Astrocyte (in vitro differentiated cells and primary cell): ENCODE results near the gene TEC. TPM values are rescaled to one million over a fixed set of nuclear protein-coding genes. Genes with fewer than 3 reads are reported as not detected.

ENCODE experiments used
- DNase-seq: peaks from one replicate; pipeline ENCODE4 v3.0.0-alpha.2; 2010; ENCODE audit warnings: low read depth
- FAIRE-seq: peaks from 2 replicates; lab custom pipeline; 2011; peaks lifted over from hg19 to GRCh38; lab: Jason Lieb, UNC
- H2AFZ ChIP-seq: 2 replicates; pipeline ENCODE4 v1.6.0; 2012; ENCODE audit warnings: low read depth, low read length, inconsistent platforms
- H3K27ac ChIP-seq: 2 replicates; pipeline ENCODE4 v1.5.1; 2011; ENCODE audit warnings: low read depth, low read length, inconsistent platforms
- H3K27me3 ChIP-seq: 2 replicates; pipeline ENCODE4 v1.6.0; 2011; ENCODE audit warnings: low read length, inconsistent platforms; ENCODE audit not compliant: insufficient read depth
- H3K36me3 ChIP-seq: 2 replicates; pipeline ENCODE4 v1.5.1; 2011; ENCODE audit warnings: low read length, inconsistent platforms; ENCODE audit not compliant: insufficient read depth
- H3K4me1 ChIP-seq: 2 replicates; pipeline ENCODE4 v1.5.1; 2011; ENCODE audit warnings: low read length, inconsistent platforms; ENCODE audit not compliant: insufficient read depth
- H3K4me2 ChIP-seq: 2 replicates; pipeline ENCODE4 v1.6.0; 2012; ENCODE audit warnings: low read length, inconsistent platforms
- H3K4me3 ChIP-seq: 2 replicates; pipeline ENCODE4 v1.5.1; 2011; ENCODE audit warnings: low read depth, mild to moderate bottlenecking, low read length, inconsistent platforms; ENCODE audit not compliant: insufficient read depth
- H3K79me2 ChIP-seq: 2 replicates; pipeline ENCODE4 v1.6.0; 2012; ENCODE audit warnings: mild to moderate bottlenecking, low read length, inconsistent platforms; ENCODE audit not compliant: insufficient read depth
- H3K9ac ChIP-seq: 2 replicates; pipeline ENCODE4 v1.6.0; 2012; ENCODE audit warnings: mild to moderate bottlenecking, low read length, inconsistent platforms
- H3K9me3 ChIP-seq: 2 replicates; pipeline ENCODE4 v1.5.1; 2012; ENCODE audit warnings: low read depth, mild to moderate bottlenecking, low read length, inconsistent platforms; ENCODE audit not compliant: insufficient read depth
- H4K20me1 ChIP-seq: 2 replicates; pipeline ENCODE4 v1.6.0; 2012; ENCODE audit warnings: low read length, inconsistent platforms; ENCODE audit not compliant: insufficient read depth
- H3K27ac Mint-ChIP-seq: one replicate; pipeline ENCODE4 v1.8.0; 2021; ENCODE audit warnings: mild to moderate bottlenecking, mixed read lengths; ENCODE audit not compliant: unreplicated experiment
- H3K27me3 Mint-ChIP-seq: one replicate; pipeline ENCODE4 v1.8.0; 2021; ENCODE audit warnings: low read depth, mixed read lengths; ENCODE audit not compliant: unreplicated experiment
- H3K36me3 Mint-ChIP-seq: one replicate; pipeline ENCODE4 v1.8.0; 2021; ENCODE audit warnings: low read depth, mixed read lengths; ENCODE audit not compliant: unreplicated experiment
- H3K4me1 Mint-ChIP-seq: one replicate; pipeline ENCODE4 v1.8.0; 2021; ENCODE audit warnings: low read depth, mixed read lengths; ENCODE audit not compliant: unreplicated experiment
- H3K4me3 Mint-ChIP-seq: one replicate; pipeline ENCODE4 v1.8.0; 2021; ENCODE audit warnings: mild to moderate bottlenecking, moderate library complexity, mixed read lengths; ENCODE audit not compliant: unreplicated experiment
- H3K9me3 Mint-ChIP-seq: one replicate; pipeline ENCODE4 v1.8.0; 2021; ENCODE audit warnings: mild to moderate bottlenecking, mixed read lengths; ENCODE audit not compliant: unreplicated experiment
- EZH2 ChIP-seq: IDR thresholded peaks from 2 replicates; pipeline ENCODE4 v1.6.1; 2012; ENCODE audit warnings: mild to moderate bottlenecking, low read length, inconsistent platforms; ENCODE audit not compliant: insufficient read depth
- total RNA-seq: library from RNA; stranded (reverse); gene quantifications from 2 replicates; pipeline ENCODE4 v1.2.1, GENCODE V29; 2021
- TF ChIP-seq, protein P1 (sequence below): IDR thresholded peaks from 2 replicates; pipeline ENCODE4 v1.5.1; 2011; ENCODE audit warnings: low read depth, mild to moderate bottlenecking, inconsistent platforms, low read length, moderate library complexity; ENCODE audit not compliant: insufficient read depth

The TEC gene
- total RNA-seq, 1 donor from 2014 or later, result 0.61 TPM

DNA sequence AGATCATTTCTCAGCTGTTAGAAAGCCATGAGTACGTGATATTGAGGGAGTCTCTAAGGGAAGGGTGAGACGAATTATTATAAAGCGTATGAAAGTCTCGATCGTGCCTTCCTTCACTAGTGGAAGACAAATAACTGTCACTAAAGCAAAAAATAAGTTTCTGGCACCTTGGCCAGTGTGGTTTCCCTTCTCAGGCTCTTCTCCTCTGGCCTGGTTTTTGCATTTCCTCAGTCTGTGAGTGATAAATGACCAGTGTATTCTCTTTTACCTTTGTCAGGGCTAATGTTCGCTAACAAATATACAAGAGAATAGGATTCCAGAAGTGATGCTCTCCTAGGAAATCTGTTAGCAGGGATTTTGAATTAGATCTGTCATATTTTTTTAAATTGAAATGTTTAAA, 155.2 kb downstream of the TEC start:
- H3K27me3 Mint-ChIP-seq, result peaks cover 5% of the 10 kb centered on the region
- peaks cover 5% of the 10 kb centered on the region for H3K4me1 Mint-ChIP-seq
- Histone ChIP-seq H3K4me2 (no peak overlapping the region), H3K4me3 (no peak overlapping the region), H2AFZ (no peak overlapping the region), H4K20me1 (no peaks in the 10 kb centered on the region), H3K36me3 (no peaks in the 10 kb centered on the region), H3K79me2 (no peaks in the 10 kb centered on the region), H3K9ac (no peak overlapping the region), H3K27me3 (no peaks in the 10 kb centered on the region), H3K27ac (no peak overlapping the region), H3K9me3 (no peaks in the 10 kb centered on the region), H3K4me1 (no peaks in the 10 kb centered on the region)
- no peak for FAIRE-seq
- TF ChIP-seq, protein P1, sequence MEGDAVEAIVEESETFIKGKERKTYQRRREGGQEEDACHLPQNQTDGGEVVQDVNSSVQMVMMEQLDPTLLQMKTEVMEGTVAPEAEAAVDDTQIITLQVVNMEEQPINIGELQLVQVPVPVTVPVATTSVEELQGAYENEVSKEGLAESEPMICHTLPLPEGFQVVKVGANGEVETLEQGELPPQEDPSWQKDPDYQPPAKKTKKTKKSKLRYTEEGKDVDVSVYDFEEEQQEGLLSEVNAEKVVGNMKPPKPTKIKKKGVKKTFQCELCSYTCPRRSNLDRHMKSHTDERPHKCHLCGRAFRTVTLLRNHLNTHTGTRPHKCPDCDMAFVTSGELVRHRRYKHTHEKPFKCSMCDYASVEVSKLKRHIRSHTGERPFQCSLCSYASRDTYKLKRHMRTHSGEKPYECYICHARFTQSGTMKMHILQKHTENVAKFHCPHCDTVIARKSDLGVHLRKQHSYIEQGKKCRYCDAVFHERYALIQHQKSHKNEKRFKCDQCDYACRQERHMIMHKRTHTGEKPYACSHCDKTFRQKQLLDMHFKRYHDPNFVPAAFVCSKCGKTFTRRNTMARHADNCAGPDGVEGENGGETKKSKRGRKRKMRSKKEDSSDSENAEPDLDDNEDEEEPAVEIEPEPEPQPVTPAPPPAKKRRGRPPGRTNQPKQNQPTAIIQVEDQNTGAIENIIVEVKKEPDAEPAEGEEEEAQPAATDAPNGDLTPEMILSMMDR, result no peak
- TF ChIP-seq EZH2, result no peak
- H3K27ac Mint-ChIP-seq, result no peak overlapping the region
- DNase-seq, result no peak
- no peak overlapping the region for H3K4me3 Mint-ChIP-seq
- no peaks in the 10 kb centered on the region for H3K9me3 Mint-ChIP-seq
- no peaks in the 10 kb centered on the region for H3K36me3 Mint-ChIP-seq

DNA sequence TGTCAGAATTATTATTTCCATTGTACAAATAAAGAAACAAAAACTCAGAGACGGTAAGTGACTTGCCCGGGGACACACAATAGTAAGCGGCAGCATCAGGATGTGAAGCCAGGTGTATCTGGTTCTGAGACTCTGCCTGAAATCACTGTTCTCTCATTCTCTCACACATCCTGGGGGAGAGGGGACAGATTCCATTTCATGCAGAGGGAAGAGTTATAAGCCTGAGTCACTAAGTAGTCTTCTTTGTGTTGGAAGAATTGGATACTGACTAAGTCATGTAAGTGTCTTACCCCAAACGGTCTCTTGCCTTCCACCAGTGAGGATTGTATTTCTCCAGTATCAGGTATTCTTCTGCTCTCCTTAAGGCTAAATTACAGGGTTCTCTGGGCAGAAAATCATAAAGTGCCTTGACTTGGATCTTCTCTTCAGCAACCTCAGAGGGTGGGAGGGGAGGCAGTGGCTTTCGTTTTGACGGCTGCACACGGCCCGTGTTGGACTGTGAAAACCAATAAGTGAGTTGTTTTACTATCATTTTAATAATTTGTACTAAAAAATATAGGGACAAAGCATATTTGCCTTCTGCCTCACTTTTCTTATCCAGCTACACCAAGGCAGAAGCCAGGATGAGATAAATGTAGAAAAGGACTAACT, 157.5 kb downstream of the TEC start:
- no peak overlapping the region for H3K9ac ChIP-seq
- no peak for FAIRE-seq

More for the DNA sequence above, 157.5 kb downstream of the TEC start:
- Histone ChIP-seq H3K79me2 (no peaks in the 10 kb centered on the region), H2AFZ (no peak overlapping the region), H4K20me1 (no peaks in the 10 kb centered on the region), H3K27ac (no peak overlapping the region), H3K9me3 (no peaks in the 10 kb centered on the region), H3K27me3 (no peaks in the 10 kb centered on the region), H3K36me3 (no peaks in the 10 kb centered on the region), H3K4me3 (no peak overlapping the region), H3K4me2 (peak overlapping the region; percentile 32), H3K4me1 (no peaks in the 10 kb centered on the region)
- Mint-ChIP-seq H3K36me3 (no peaks in the 10 kb centered on the region), H3K27ac (no peak overlapping the region), H3K9me3 (no peaks in the 10 kb centered on the region), H3K27me3 (no peaks in the 10 kb centered on the region), H3K4me1 (peaks cover 11% of the 10 kb centered on the region), H3K4me3 (no peak overlapping the region)
- DNase-seq, result peak; percentile 45
- no peak for TF ChIP-seq EZH2
- TF ChIP-seq, protein P1, result no peak
